Skin of body (tissue), 2 donors: ENCODE data around the gene NISCH. TPM values are rescaled to one million over a fixed set of nuclear protein-coding genes. Genes with fewer than 3 reads are reported as not detected.

Source experiments
- DNase-seq: peaks from one replicate; lab custom pipeline; 2025; lab: John Stamatoyannopoulos, UW
- total RNA-seq: library from RNA; depleted of rRNA; stranded (reverse); fragments of >200 nt; gene quantifications from one replicate; pipeline ENCODE4 v1.2.3, GENCODE V29; 2014

NISCH gene
- total RNA-seq, 1 donor from 2014 or later: 74.1 TPM

- no peak for DNase-seq
These were observed 19.9 kb upstream of the NISCH start for GRCh38 chr3:52435246-52436101.

- DNase-seq: no peak
These were observed 18.8 kb upstream of the NISCH start for GRCh38 chr3:52436500-52437149.

- no peak for DNase-seq
These were observed 17.9 kb upstream of the NISCH start for GRCh38 chr3:52437326-52438103.

GRCh38 chr3:52438104-52438376, 17.4 kb upstream of the NISCH start:
- DNase-seq: no peak

GRCh38 chr3:52438579-52439425, 16.6 kb upstream of the NISCH start:
- DNase-seq: no peak

- DNase-seq: no peak
These were observed 15.8 kb upstream of the NISCH start for GRCh38 chr3:52439426-52440248.

GRCh38 chr3:52440249-52440551, 15.2 kb upstream of the NISCH start:
- DNase-seq: no peak

GRCh38 chr3:52440671-52441070, 14.7 kb upstream of the NISCH start:
- DNase-seq: no peak

- DNase-seq: no peak
These were observed 14.2 kb upstream of the NISCH start for GRCh38 chr3:52441091-52441771.

- DNase-seq: no peak
These were observed 13.6 kb upstream of the NISCH start for GRCh38 chr3:52441772-52442332.

- DNase-seq: peak; percentile 20
These were observed 12.8 kb upstream of the NISCH start for GRCh38 chr3:52442409-52443267.

GRCh38 chr3:52443268-52443610, 12.2 kb upstream of the NISCH start:
- no peak for DNase-seq

GRCh38 chr3:52443791-52444687, 11.4 kb upstream of the NISCH start:
- DNase-seq: no peak

- DNase-seq: no peak
These were observed 10.3 kb upstream of the NISCH start, which contains the start of gene SEMA3G for GRCh38 chr3:52444860-52445793. TSS of gene SEMA3G (minus strand) at chr3:52445103. CDS start at chr3:52445027, 76 bp downstream.

- DNase-seq: no peak
These were observed 9.4 kb upstream of the NISCH start for GRCh38 chr3:52446042-52446441.

GRCh38 chr3:52446631-52447511, 8.5 kb upstream of the NISCH start:
- DNase-seq: peak; percentile 12
